Hematopoietic multipotent progenitor cell (in vitro differentiated cells): ENCODE results near the gene MYOCD. TPM values are rescaled to one million over a fixed set of nuclear protein-coding genes. Genes with fewer than 3 reads are reported as not detected.

ENCODE experiments used
- DNase-seq, 3 donors: peaks; one replicate each; pipeline ENCODE4 v3.0.0-alpha.2; 2011 to 2015; ENCODE audit warnings: low read depth in 2 of 3, low spot score in 2 of 3
- total RNA-seq: library from RNA; depleted of rRNA; stranded (reverse); fragments of >200 nt; gene quantifications from one replicate; pipeline ENCODE4 v1.2.3, GENCODE V29; 2012

The MYOCD gene
- total RNA-seq, 1 donor, result under 0.01 TPM

- DNase-seq, result no peak
Observed at GRCh38 chr17:12693640-12694039, 27.9 kb downstream of the MYOCD start.

GRCh38 chr17:12706070-12706469 lies 40.4 kb downstream of the MYOCD start:
- DNase-seq, result no peak

- DNase-seq, result no peak
Observed at GRCh38 chr17:12709063-12709462, 43.4 kb downstream of the MYOCD start.

GRCh38 chr17:12712415-12712814 lies 46.7 kb downstream of the MYOCD start:
- DNase-seq, result no peak

- DNase-seq, result no peak
Observed at GRCh38 chr17:12712941-12713340, 47.3 kb downstream of the MYOCD start.

- no peak for DNase-seq
Observed at GRCh38 chr17:12719948-12720347, 54.3 kb downstream of the MYOCD start.

- no peak for DNase-seq
Observed at GRCh38 chr17:12721581-12721980, 55.9 kb downstream of the MYOCD start.

GRCh38 chr17:12722282-12722681 lies 56.6 kb downstream of the MYOCD start:
- no peak for DNase-seq

GRCh38 chr17:12726131-12726530 lies 60.4 kb downstream of the MYOCD start:
- no peak for DNase-seq

- DNase-seq, result no peak
Observed at GRCh38 chr17:12727076-12727760, 61.5 kb downstream of the MYOCD start.

GRCh38 chr17:12727881-12728280 lies 62.2 kb downstream of the MYOCD start:
- DNase-seq, result no peak

GRCh38 chr17:12729086-12729485 lies 63.4 kb downstream of the MYOCD start:
- DNase-seq, result no peak

GRCh38 chr17:12730421-12730820 lies 64.7 kb downstream of the MYOCD start:
- no peak for DNase-seq

- no peak for DNase-seq
Observed at GRCh38 chr17:12730931-12731521, 65.3 kb downstream of the MYOCD start.

- DNase-seq, result no peak
Observed at GRCh38 chr17:12731839-12732238, 66.1 kb downstream of the MYOCD start.

GRCh38 chr17:12732366-12732765 lies 66.7 kb downstream of the MYOCD start:
- DNase-seq, result no peak

GRCh38 chr17:12734926-12735325 lies 69.2 kb downstream of the MYOCD start:
- no peak for DNase-seq

GRCh38 chr17:12735517-12735916 lies 69.8 kb downstream of the MYOCD start:
- DNase-seq, result no peak

GRCh38 chr17:12736526-12736925 lies 70.8 kb downstream of the MYOCD start:
- no peak for DNase-seq

GRCh38 chr17:12737740-12738469 lies 72.2 kb downstream of the MYOCD start:
- no peak for DNase-seq

GRCh38 chr17:12738624-12739023 lies 72.9 kb downstream of the MYOCD start:
- DNase-seq, result no peak

GRCh38 chr17:12739500-12739899 lies 73.8 kb downstream of the MYOCD start:
- DNase-seq, result no peak
